HG02763 (cell line): ENCODE measurements around the gene ATP10B.

Experiments
- ATAC-seq: cut with Tn5 transposase; IDR thresholded peaks from one replicate; pipeline ENCODE4 v1.9.1; 2021; ENCODE audit warnings: mild to moderate bottlenecking, moderate library complexity; ENCODE audit not compliant: unreplicated experiment

The ATP10B gene

GRCh38 chr5:160520609-160521391 is 331.2 kb downstream of the ATP10B start:
- no peak for ATAC-seq

- ATAC-seq: no peak
Observed at GRCh38 chr5:160516696-160517530, 335.1 kb downstream of the ATP10B start.

GRCh38 chr5:160514866-160515265 is 337.1 kb downstream of the ATP10B start:
- no peak for ATAC-seq

- no peak for ATAC-seq
Observed at GRCh38 chr5:160514191-160514590, 337.8 kb downstream of the ATP10B start.

- no peak for ATAC-seq
Observed at GRCh38 chr5:160513485-160513884, 338.5 kb downstream of the ATP10B start.
